ENCODE results near the gene CTDP1. TPM values are rescaled to one million over a fixed set of nuclear protein-coding genes. Genes with fewer than 3 reads are reported as not detected.

The CTDP1 gene
- polyA plus RNA-seq, 6 donors from 2014 or later: 2.9 to 15.6 (median 9.0) TPM

- peak overlapping the region in 4 of 6 donors; percentile 1 to 71 (median 44) for H3K27ac Mint-ChIP-seq
- peaks cover 0 to 5% (median 0%) of the 10 kb centered on the region in 3 donors for H3K27me3 Mint-ChIP-seq
- peaks cover 15 to 39% (median 27%) of the 10 kb centered on the region in 3 donors for H3K4me1 Mint-ChIP-seq
Measured at GRCh38 chr18:79639072-79639829, 40.4 kb upstream of the CTDP1 start.

GRCh38 chr18:79640064-79640672 lies 39.4 kb upstream of the CTDP1 start:
- H3K9me3 Mint-ChIP-seq: no peaks in the 10 kb centered on the region
- H3K4me1 Mint-ChIP-seq: peaks cover 15 to 41% (median 28%) of the 10 kb centered on the region in 3 donors
- ATAC-seq (ENCODE audit: low read depth in 2 of 2) (no peak), DNase-seq (no peak)
- H3K4me3 Mint-ChIP-seq: peak overlapping the region in 2 of 8 donors; percentile 47 to 65
- no peaks in the 10 kb centered on the region for H3K36me3 Mint-ChIP-seq
- H3K27ac Mint-ChIP-seq: peak overlapping the region in 2 of 6 donors; percentile 33 to 71
- H3K27me3 Mint-ChIP-seq: peaks cover 0 to 5% (median 0%) of the 10 kb centered on the region in 3 donors

More at GRCh38 chr18:79639072-79639829, 40.4 kb upstream of the CTDP1 start:
- DNase-seq (no peak), ATAC-seq (ENCODE audit: low read depth in 2 of 2) (no peak)
- no peaks in the 10 kb centered on the region for H3K36me3 Mint-ChIP-seq
- H3K9me3 Mint-ChIP-seq: no peaks in the 10 kb centered on the region
- H3K4me3 Mint-ChIP-seq: peak overlapping the region in 1 of 8 donors; percentile 44

- Mint-ChIP-seq H3K27ac (peak overlapping the region in 1 of 6 donors; percentile 69), H3K27me3 (peaks cover 0 to 5% (median 0%) of the 10 kb centered on the region in 3 donors), H3K36me3 (no peaks in the 10 kb centered on the region), H3K4me1 (peaks cover 15 to 45% (median 28%) of the 10 kb centered on the region in 3 donors), H3K9me3 (no peaks in the 10 kb centered on the region), H3K4me3 (no peak overlapping the region)
- no peak for DNase-seq
- no peak for ATAC-seq (ENCODE audit: low read depth in 2 of 2)
Measured at GRCh38 chr18:79640875-79641274, 38.7 kb upstream of the CTDP1 start.

- Mint-ChIP-seq H3K4me3 (peak overlapping the region in 1 of 8 donors; percentile 15), H3K9me3 (no peaks in the 10 kb centered on the region), H3K36me3 (no peaks in the 10 kb centered on the region), H3K4me1 (peaks cover 15 to 45% (median 28%) of the 10 kb centered on the region in 3 donors), H3K27me3 (peaks cover 0 to 5% (median 0%) of the 10 kb centered on the region in 3 donors), H3K27ac (peak overlapping the region in 2 of 6 donors; percentile 44 to 82)
- ATAC-seq (ENCODE audit: low read depth in 2 of 2): no peak
- DNase-seq: no peak
Measured at GRCh38 chr18:79641722-79642497, 37.7 kb upstream of the CTDP1 start.

GRCh38 chr18:79642626-79643025 lies 37.0 kb upstream of the CTDP1 start:
- Mint-ChIP-seq H3K27me3 (no peaks in the 10 kb centered on the region), H3K27ac (peak overlapping the region; percentile 55 to 96 (median 87)), H3K4me1 (peaks cover 15 to 43% (median 28%) of the 10 kb centered on the region in 3 donors), H3K36me3 (no peaks in the 10 kb centered on the region), H3K4me3 (peak overlapping the region in 5 of 8 donors; percentile 3 to 66 (median 56)), H3K9me3 (no peaks in the 10 kb centered on the region)
- DNase-seq (no peak), ATAC-seq (ENCODE audit: low read depth in 2 of 2) (no peak)

GRCh38 chr18:79643054-79643984 lies 36.3 kb upstream of the CTDP1 start:
- Mint-ChIP-seq H3K9me3 (no peaks in the 10 kb centered on the region), H3K27ac (peak overlapping the region; percentile 55 to 96 (median 87)), H3K4me3 (peak overlapping the region in 7 of 8 donors; percentile 3 to 77 (median 56)), H3K27me3 (no peaks in the 10 kb centered on the region), H3K4me1 (peaks cover 15 to 43% (median 28%) of the 10 kb centered on the region in 3 donors), H3K36me3 (no peaks in the 10 kb centered on the region)
- DNase-seq (peak; percentile 68), ATAC-seq (ENCODE audit: low read depth in 2 of 2) (peak; percentile 85 to 90)

GRCh38 chr18:79644006-79644665 lies 35.5 kb upstream of the CTDP1 start:
- Mint-ChIP-seq H3K27me3 (peaks cover 0 to 3% (median 0%) of the 10 kb centered on the region in 3 donors), H3K4me1 (peaks cover 15 to 39% (median 28%) of the 10 kb centered on the region in 3 donors), H3K9me3 (no peaks in the 10 kb centered on the region), H3K27ac (peak overlapping the region in 3 of 6 donors; percentile 42 to 94 (median 82)), H3K4me3 (peak overlapping the region in 5 of 8 donors; percentile 22 to 77 (median 56)), H3K36me3 (no peaks in the 10 kb centered on the region)
- DNase-seq (peak; percentile 67), ATAC-seq (ENCODE audit: low read depth in 2 of 2) (peak; percentile 59 to 67)

- H3K36me3 Mint-ChIP-seq: no peaks in the 10 kb centered on the region
- DNase-seq (no peak), ATAC-seq (ENCODE audit: low read depth in 2 of 2) (no peak)
- peaks cover 0 to 6% (median 0%) of the 10 kb centered on the region in 3 donors for H3K27me3 Mint-ChIP-seq
- no peak overlapping the region for H3K4me3 Mint-ChIP-seq
- peak overlapping the region in 1 of 6 donors; percentile 90 for H3K27ac Mint-ChIP-seq
- no peaks in the 10 kb centered on the region for H3K9me3 Mint-ChIP-seq
- peaks cover 14 to 34% (median 26%) of the 10 kb centered on the region in 3 donors for H3K4me1 Mint-ChIP-seq
Measured at GRCh38 chr18:79644666-79645057, 34.9 kb upstream of the CTDP1 start.

- H3K4me1 Mint-ChIP-seq: peaks cover 10 to 30% (median 20%) of the 10 kb centered on the region in 3 donors
- peaks cover 0 to 1% of the 10 kb centered on the region in 2 donors for H3K36me3 Mint-ChIP-seq
- H3K9me3 Mint-ChIP-seq: no peaks in the 10 kb centered on the region
- peaks cover 0 to 11% (median 7%) of the 10 kb centered on the region in 3 donors for H3K27me3 Mint-ChIP-seq
- no peak for DNase-seq
- peak overlapping the region in 1 of 6 donors; percentile 44 for H3K27ac Mint-ChIP-seq
- no peak for ATAC-seq (ENCODE audit: low read depth in 2 of 2)
- H3K4me3 Mint-ChIP-seq: no peak overlapping the region
Measured at GRCh38 chr18:79645291-79645983, 34.2 kb upstream of the CTDP1 start.

GRCh38 chr18:79647307-79647706 lies 32.3 kb upstream of the CTDP1 start:
- Mint-ChIP-seq H3K4me1 (peaks cover 10 to 26% (median 20%) of the 10 kb centered on the region in 3 donors), H3K4me3 (no peak overlapping the region), H3K9me3 (no peaks in the 10 kb centered on the region), H3K27me3 (peaks cover 4 to 15% (median 10%) of the 10 kb centered on the region in 3 donors), H3K36me3 (peaks cover 0 to 4% of the 10 kb centered on the region in 2 donors), H3K27ac (no peak overlapping the region)
- DNase-seq (no peak), ATAC-seq (ENCODE audit: low read depth in 2 of 2) (no peak)

GRCh38 chr18:79650959-79651358 lies 28.6 kb upstream of the CTDP1 start:
- Mint-ChIP-seq H3K4me3 (no peak overlapping the region), H3K36me3 (peaks cover 4 to 6% of the 10 kb centered on the region in 2 donors), H3K4me1 (no peaks in the 10 kb centered on the region), H3K27me3 (peaks cover 9 to 15% (median 10%) of the 10 kb centered on the region in 3 donors), H3K9me3 (peaks cover 0 to 9% (median 5%) of the 10 kb centered on the region in 7 donors), H3K27ac (peak overlapping the region in 1 of 6 donors; percentile 69)
- DNase-seq (no peak), ATAC-seq (ENCODE audit: low read depth in 2 of 2) (no peak)
